K562 (cell line): ENCODE measurements around the gene NXF1. TPM values are rescaled to one million over a fixed set of nuclear protein-coding genes. Genes with fewer than 3 reads are reported as not detected.
A peak's percentile ranks its signal among the peaks of the same experiment; 100 is the strongest.

ENCODE experiments used
- BCLAF1 ChIP-seq, 2 experiments: fragments of 450-650 bp in 1 of 2; IDR thresholded peaks; 2 replicates each; pipeline ENCODE4 v1.6.1; 2011 to 2017; ENCODE audit warnings: low read depth in 2 of 2, antibody characterized with exemption in 1 of 2, borderline replicate concordance in 1 of 2, low read length in 1 of 2, mild to moderate bottlenecking in 1 of 2, mixed read lengths in 1 of 2; ENCODE audit not compliant: control insufficient read depth in 1 of 2
- CBFA2T3 ChIP-seq: fragments of 450-650 bp; IDR thresholded peaks from 2 replicates; pipeline ENCODE4 v1.6.1; 2017
- CSDE1 ChIP-seq, 2 experiments: fragments of 450-650 bp; IDR thresholded peaks; 2 replicates each; pipeline ENCODE4 v1.6.1; 2016; ENCODE audit warnings: mild to moderate bottlenecking in 1 of 2
- ELF1 ChIP-seq: fragments of 200-800 bp; sonication (Bioruptor generic); IDR thresholded peaks from 2 replicates; pipeline ENCODE4 v1.6.1; 2016; ENCODE audit warnings: missing genetic modification characterization, missing compliant biosample characterization
- FOXA3 ChIP-seq, 2 experiments: fragments of 450-650 bp in 1 of 2; sonication (generic) in 1 of 2; formaldehyde crosslinking; IDR thresholded peaks in 1 of 2; conservative IDR thresholded peaks in 1 of 2; 2 replicates each; pipeline versions ENCODE4 v1.4.0 to v1.8.0; 2020 to 2022; ENCODE audit warnings: mild to moderate bottlenecking in 2 of 2, missing genetic modification reagents in 1 of 2
- HIVEP1 ChIP-seq: fragments of 250-450 bp; sonication (Bioruptor Pico); IDR thresholded peaks from 2 replicates; pipeline ENCODE4 v1.4.0; 2020; ENCODE audit warnings: mild to moderate bottlenecking
- HNRNPH1 ChIP-seq: fragments of 200-400 bp; formaldehyde crosslinking; optimal IDR thresholded peaks from 2 replicates; pipeline ENCODE3; 2017; ENCODE audit warnings: low read depth, mild to moderate bottlenecking, low read length, moderate library complexity
- KDM4B ChIP-seq, 2 experiments: fragments of 450-650 bp in 1 of 2; sonication (generic) in 1 of 2; IDR thresholded peaks; 2 replicates each; pipeline ENCODE4 v1.6.1; 2016 to 2017; ENCODE audit warnings: borderline replicate concordance in 2 of 2, antibody characterized with exemption in 1 of 2, low read depth in 1 of 2, mild to moderate bottlenecking in 1 of 2
- MTA1 ChIP-seq: fragments of 450-650 bp; IDR thresholded peaks from 2 replicates; pipeline ENCODE4 v1.6.1; 2017; ENCODE audit warnings: borderline replicate concordance
- MTA2 ChIP-seq: fragments of 450-650 bp; IDR thresholded peaks from 2 replicates; pipeline ENCODE4 v1.6.1; 2016; ENCODE audit warnings: low read depth
- MYNN ChIP-seq, 2 experiments: sonication (generic); formaldehyde crosslinking in 1 of 2; IDR thresholded peaks; 2 replicates each; pipeline versions ENCODE4 v1.5.0 to v1.6.1; 2016 to 2020; ENCODE audit warnings: antibody characterized with exemption in 1 of 2, missing genetic modification reagents in 1 of 2
- PTTG1 ChIP-seq: fragments of 450-650 bp; IDR thresholded peaks from 2 replicates; pipeline ENCODE4 v1.6.1; 2016; ENCODE audit warnings: low read depth, mild to moderate bottlenecking, missing genetic modification characterization, missing compliant biosample characterization
- RBM25 ChIP-seq: fragments of 200-400 bp; formaldehyde crosslinking; IDR thresholded peaks from 2 replicates; pipeline ENCODE4 v1.6.1; 2018; ENCODE audit warnings: low read length, low read depth, moderate library complexity; ENCODE audit not compliant: severe bottlenecking
- RBM34 ChIP-seq: fragments of 200-400 bp; formaldehyde crosslinking; IDR thresholded peaks from 2 replicates; pipeline ENCODE4 v1.6.1; 2018; ENCODE audit warnings: low read length, borderline replicate concordance; ENCODE audit not compliant: insufficient read depth
- SREBF2 ChIP-seq: sonication (generic); formaldehyde crosslinking; IDR thresholded peaks from 2 replicates; pipeline ENCODE4 v1.4.0; 2020; ENCODE audit warnings: mild to moderate bottlenecking, missing genetic modification reagents
- ZNF444 ChIP-seq: fragments of 250-450 bp; sonication (Bioruptor Pico); IDR thresholded peaks from 2 replicates; pipeline ENCODE4 v1.4.0; 2020; ENCODE audit warnings: mild to moderate bottlenecking, moderate library complexity
- ZNF561 ChIP-seq: fragments of 450-650 bp; formaldehyde crosslinking; conservative IDR thresholded peaks from 2 replicates; pipeline ENCODE4 v1.4.0; 2020; ENCODE audit warnings: mild to moderate bottlenecking, moderate library complexity
- ZNF584 ChIP-seq: fragments of 200-800 bp; sonication (Bioruptor generic); IDR thresholded peaks from 2 replicates; pipeline ENCODE4 v1.6.1; 2016; ENCODE audit warnings: low read depth, mild to moderate bottlenecking, missing genetic modification characterization, missing compliant biosample characterization
- ZNF644 ChIP-seq: fragments of 200-800 bp; sonication (Bioruptor generic); IDR thresholded peaks from 2 replicates; pipeline ENCODE4 v1.6.1; 2016; ENCODE audit warnings: low read depth, missing genetic modification characterization, missing compliant biosample characterization
- ZNF75A ChIP-seq: fragments of 450-650 bp; formaldehyde crosslinking; IDR thresholded peaks from 2 replicates; pipeline ENCODE4 v1.4.0; 2020; ENCODE audit warnings: mild to moderate bottlenecking
- ZNF830 ChIP-seq: fragments of 250-450 bp; sonication (Bioruptor Pico); IDR thresholded peaks from 2 replicates; pipeline ENCODE4 v1.5.0; 2021; ENCODE audit warnings: mild to moderate bottlenecking
- polyA plus RNA-seq, 8 experiments: library from polyadenylated mRNA; depleted of rRNA in 4 of 8; stranded (reverse) in 5 of 8; unstranded in 3 of 8; fragments of >200 nt; fragmentation: Nextera tagmentation in 2 of 8; fragmentation: Illumina TruSeq in 1 of 8; extraction: Ambion mirVana in 2 of 8; extraction: Trizol in 1 of 8; gene quantifications; 2 replicates each; pipeline versions ENCODE4 v1.2.1 to v1.2.3, GENCODE V29; 2011 to 2014; ENCODE audit warnings: inconsistent platforms in 1 of 8, missing spikeins in 1 of 8
- total RNA-seq, 7 experiments: library from RNA; depleted of rRNA in 6 of 7; stranded (reverse); fragments of >200 nt in 6 of 7; fragmentation: Illumina TruSeq in 2 of 7; extraction: Trizol in 2 of 7; gene quantifications; 2 replicates each; pipeline versions ENCODE4 v1.2.1 to v1.2.3, GENCODE V29; 2011 to 2021; ENCODE audit warnings: low replicate concordance in 1 of 7
- TF ChIP-seq, protein P1 (sequence below): sonication (generic); formaldehyde crosslinking; IDR thresholded peaks from 2 replicates; pipeline ENCODE4 v1.8.0; 2022; ENCODE audit warnings: mild to moderate bottlenecking, missing genetic modification reagents, borderline replicate concordance

The NXF1 gene
- total and polyA plus RNA-seq, 9 of the 15 experiments (the other 6 are each of a cell fraction or from before 2014, with no cell fraction given) = 18.1 to 98.3 (median 35.8) TPM

- TF ChIP-seq CSDE1 (IDR thresholded peaks at IDR 0.05) (no peak), ZNF444 (CRISPR knock-in tag) (no peak), RBM34 (no peak), BCLAF1 (IDR thresholded peaks at IDR 0.05; ENCODE audit: borderline replicate concordance in 1 of 2, control insufficient read depth in 1 of 2, low read depth in 2 of 2, low read length in 1 of 2) (no peak), HNRNPH1 (no peak), MTA2 (no peak), CBFA2T3 (no peak), HIVEP1 (no peak), ZNF644 (tag) (no peak), ZNF75A (CRISPR knock-in tag) (0 out of 2 replicates have a peak, but pooled peaks have one; percentile 28), MTA1 (no peak), MYNN (IDR thresholded peaks at IDR 0.05) (no peak), MYNN (CRISPR knock-in tag; IDR thresholded peaks at IDR 0.05) (no peak), ZNF584 (CRISPR knock-in tag) (no peak), SREBF2 (CRISPR knock-in tag) (no peak), PTTG1 (tag) (no peak), KDM4B (IDR thresholded peaks at IDR 0.05; ENCODE audit: borderline replicate concordance in 2 of 2, low read depth in 1 of 2) (no peak), FOXA3 (CRISPR knock-in tag; conservative IDR thresholded peaks at IDR 0.05 in 1 of 2, IDR thresholded peaks at IDR 0.05 in 1 of 2) (peak in 1 of 2 experiments; percentile 39; a peak in 1 of 4 replicates), RBM25 (peak; percentile 95), ELF1 (tag) (peak; percentile 62; the same call in 1 of the 2 replicates), ZNF561 (no peak), ZNF830 (no peak)
- TF ChIP-seq, protein P1, sequence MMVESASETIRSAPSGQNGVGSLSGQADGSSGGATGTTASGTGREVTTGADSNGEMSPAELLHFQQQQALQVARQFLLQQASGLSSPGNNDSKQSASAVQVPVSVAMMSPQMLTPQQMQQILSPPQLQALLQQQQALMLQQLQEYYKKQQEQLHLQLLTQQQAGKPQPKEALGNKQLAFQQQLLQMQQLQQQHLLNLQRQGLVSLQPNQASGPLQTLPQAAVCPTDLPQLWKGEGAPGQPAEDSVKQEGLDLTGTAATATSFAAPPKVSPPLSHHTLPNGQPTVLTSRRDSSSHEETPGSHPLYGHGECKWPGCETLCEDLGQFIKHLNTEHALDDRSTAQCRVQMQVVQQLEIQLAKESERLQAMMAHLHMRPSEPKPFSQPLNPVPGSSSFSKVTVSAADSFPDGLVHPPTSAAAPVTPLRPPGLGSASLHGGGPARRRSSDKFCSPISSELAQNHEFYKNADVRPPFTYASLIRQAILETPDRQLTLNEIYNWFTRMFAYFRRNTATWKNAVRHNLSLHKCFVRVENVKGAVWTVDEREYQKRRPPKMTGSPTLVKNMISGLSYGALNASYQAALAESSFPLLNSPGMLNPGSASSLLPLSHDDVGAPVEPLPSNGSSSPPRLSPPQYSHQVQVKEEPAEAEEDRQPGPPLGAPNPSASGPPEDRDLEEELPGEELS = no peak
Observed at GRCh38 chr11:62753736-62754603, 51.3 kb downstream of the NXF1 start, which contains the start of gene ZBTB3 (continued).
